Esophagus squamous epithelium (tissue), 5 donors: ENCODE data around the gene CTCF. TPM values are rescaled to one million over a fixed set of nuclear protein-coding genes. Genes with fewer than 3 reads are reported as not detected.

Experiments
- DNase-seq: peaks from one replicate; lab custom pipeline; 2025; lab: John Stamatoyannopoulos, UW
- H3K27ac ChIP-seq, 4 donors: fragments of 200-600 bp; sonication (generic); one replicate each; pipeline ENCODE4 v1.5.1; 2016 to 2019; ENCODE audit warnings: mild to moderate bottlenecking in 1 of 4
- H3K27me3 ChIP-seq, 4 donors: fragments of 200-600 bp; sonication (generic); 1 replicate in 3 of 4; 2 replicates in 1 of 4; pipeline versions ENCODE4 v1.5.1 to v1.6.0; 2017 to 2021; ENCODE audit warnings: antibody characterized with exemption in 1 of 4
- H3K36me3 ChIP-seq, 3 donors: fragments of 200-600 bp; sonication (generic); one replicate each; pipeline ENCODE4 v1.5.1; 2016 to 2019
- H3K4me1 ChIP-seq, 3 donors: fragments of 200-600 bp; sonication (generic); one replicate each; pipeline ENCODE4 v1.5.1; 2017 to 2019
- H3K4me3 ChIP-seq, 4 donors: fragments of 200-600 bp; sonication (generic); 1 replicate in 3 of 4; 2 replicates in 1 of 4; pipeline ENCODE4 v1.5.1; 2016 to 2019; ENCODE audit warnings: mild to moderate bottlenecking in 2 of 4, moderate library complexity in 1 of 4
- H3K9me3 ChIP-seq, 3 donors: fragments of 200-600 bp; sonication (generic); one replicate each; pipeline ENCODE4 v1.5.1; 2016 to 2019
- POLR2A ChIP-seq, 4 donors: fragments of 450-650 bp; IDR thresholded peaks; one replicate each; pipeline ENCODE4 v1.6.1; 2017; ENCODE audit warnings: antibody characterized with exemption in 4 of 4, mild to moderate bottlenecking in 4 of 4, moderate library complexity in 3 of 4
- WGBS, 2 donors: methylation state at CpG; one replicate each; pipeline ENCODE4 v1.1.5; 2018; 5-methylcytosine and 5-hydroxymethylcytosine counted together
- intact Hi-C: fragments of 100-400 bp; cut with DNase I; formaldehyde crosslinking; loops from one replicate; pipeline ENCODE4 v1.15.0; 2022
- total RNA-seq, 4 donors: library from RNA; depleted of rRNA; stranded (reverse); fragments of >200 nt; gene quantifications; one replicate each; pipeline ENCODE4 v1.1.0, GENCODE V29; 2016
- TF ChIP-seq, protein P1 (sequence below), 6 experiments: fragments of 450-650 bp in 4 of 6; fragments of 200-600 bp in 2 of 6; sonication (generic) in 2 of 6; IDR thresholded peaks; one replicate each; pipeline ENCODE4 v1.5.1; 2016 to 2019; ENCODE audit warnings: antibody characterized with exemption in 6 of 6, mild to moderate bottlenecking in 4 of 6, moderate library complexity in 4 of 6
- donor health status: DM: yes; HTN: yes; CAD: no.

Gene CTCF
- total RNA-seq, 4 donors from 2014 or later: 29.9 to 35.5 (median 33.5) TPM

GRCh38 chr16:67667817-67668494, 105.6 kb downstream of the CTCF start:
- TF ChIP-seq, protein P1, sequence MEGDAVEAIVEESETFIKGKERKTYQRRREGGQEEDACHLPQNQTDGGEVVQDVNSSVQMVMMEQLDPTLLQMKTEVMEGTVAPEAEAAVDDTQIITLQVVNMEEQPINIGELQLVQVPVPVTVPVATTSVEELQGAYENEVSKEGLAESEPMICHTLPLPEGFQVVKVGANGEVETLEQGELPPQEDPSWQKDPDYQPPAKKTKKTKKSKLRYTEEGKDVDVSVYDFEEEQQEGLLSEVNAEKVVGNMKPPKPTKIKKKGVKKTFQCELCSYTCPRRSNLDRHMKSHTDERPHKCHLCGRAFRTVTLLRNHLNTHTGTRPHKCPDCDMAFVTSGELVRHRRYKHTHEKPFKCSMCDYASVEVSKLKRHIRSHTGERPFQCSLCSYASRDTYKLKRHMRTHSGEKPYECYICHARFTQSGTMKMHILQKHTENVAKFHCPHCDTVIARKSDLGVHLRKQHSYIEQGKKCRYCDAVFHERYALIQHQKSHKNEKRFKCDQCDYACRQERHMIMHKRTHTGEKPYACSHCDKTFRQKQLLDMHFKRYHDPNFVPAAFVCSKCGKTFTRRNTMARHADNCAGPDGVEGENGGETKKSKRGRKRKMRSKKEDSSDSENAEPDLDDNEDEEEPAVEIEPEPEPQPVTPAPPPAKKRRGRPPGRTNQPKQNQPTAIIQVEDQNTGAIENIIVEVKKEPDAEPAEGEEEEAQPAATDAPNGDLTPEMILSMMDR (IDR thresholded peaks at IDR 0.05): peak; percentile 70 to 93 (median 90)
- no peak for TF ChIP-seq POLR2A (IDR thresholded peaks at IDR 0.05)
- intact Hi-C loops: loop anchor here (10.0 kb wide), 1 partner anchor 103 kb away; the partner anchor contains the start of gene CTCF
- Histone ChIP-seq H3K27ac (peak overlapping the region; percentile 66 to 94 (median 86)), H3K4me3 (peak overlapping the region in 3 of 4 donors; percentile 72 to 81 (median 73)), H3K4me1 (peaks cover 18 to 51% (median 23%) of the 10 kb centered on the region in 3 donors), H3K9me3 (no peaks in the 10 kb centered on the region), H3K36me3 (peaks cover 0 to 10% (median 0%) of the 10 kb centered on the region in 3 donors), H3K27me3 (no peaks in the 10 kb centered on the region)
- peak; percentile 54 for DNase-seq
- WGBS, 2 donors: 6 to 63% methylated on average over 3 to 7 of the region's 18 CpGs

GRCh38 chr16:67668495-67669157, 106.3 kb downstream of the CTCF start:
- H3K27me3 ChIP-seq: no peaks in the 10 kb centered on the region
- TF ChIP-seq, protein P1 (IDR thresholded peaks at IDR 0.05): peak in 1 of 6 experiments; percentile 4
- TF ChIP-seq POLR2A (IDR thresholded peaks at IDR 0.05): no peak
- peaks cover 24 to 58% (median 30%) of the 10 kb centered on the region in 3 donors for H3K4me1 ChIP-seq
- peak overlapping the region in 3 of 4 donors; percentile 86 to 94 (median 87) for H3K27ac ChIP-seq
- DNase-seq: no peak
- H3K9me3 ChIP-seq: no peaks in the 10 kb centered on the region
- H3K36me3 ChIP-seq: peaks cover 0 to 4% (median 0%) of the 10 kb centered on the region in 3 donors
- no peak overlapping the region for H3K4me3 ChIP-seq
- intact Hi-C loops: loop anchor here (10.0 kb wide), 1 partner anchor 104 kb away; the partner anchor contains the start of gene CTCF
- WGBS, 2 donors: 81 to 87% methylated on average over 4 of the region's 6 CpGs

GRCh38 chr16:67669499-67670101, 107.3 kb downstream of the CTCF start:
- no peak overlapping the region for H3K27ac ChIP-seq
- intact Hi-C loops: loop anchor here (10.0 kb wide), 2 partner anchors 105 to 145 kb away; partner anchors contain the start of gene CTCF
- TF ChIP-seq, protein P1 (IDR thresholded peaks at IDR 0.05): no peak
- no peak for TF ChIP-seq POLR2A (IDR thresholded peaks at IDR 0.05)
- H3K9me3 ChIP-seq: no peaks in the 10 kb centered on the region
- H3K27me3 ChIP-seq: no peaks in the 10 kb centered on the region
- WGBS, 2 donors: 77 to 81% methylated on average over 8 to 10 of the region's 10 CpGs
- peaks cover 34 to 67% (median 39%) of the 10 kb centered on the region in 3 donors for H3K4me1 ChIP-seq
- DNase-seq: no peak
- no peaks in the 10 kb centered on the region for H3K36me3 ChIP-seq
- H3K4me3 ChIP-seq: no peak overlapping the region

GRCh38 chr16:67672306-67672705, 110.0 kb downstream of the CTCF start:
- intact Hi-C loops: loop anchor here (10.0 kb wide), 1 partner anchor 142 kb away; no protein-coding TSS in a partner anchor
- Histone ChIP-seq H3K36me3 (peaks cover 0 to 12% (median 0%) of the 10 kb centered on the region in 3 donors), H3K4me3 (no peak overlapping the region), H3K27me3 (no peaks in the 10 kb centered on the region), H3K4me1 (peaks cover 38 to 70% (median 54%) of the 10 kb centered on the region in 3 donors), H3K27ac (peak overlapping the region in 3 of 4 donors; percentile 68 to 86 (median 84)), H3K9me3 (no peaks in the 10 kb centered on the region)
- no peak for TF ChIP-seq POLR2A (IDR thresholded peaks at IDR 0.05)
- TF ChIP-seq, protein P1 (IDR thresholded peaks at IDR 0.05): no peak
- DNase-seq: no peak
- 28 to 39% methylated on average over 4 of the region's 4 CpGs for whole genome bisulfite sequencing, 2 donors
